ENCODE results near the gene SMIM23. TPM values are rescaled to one million over a fixed set of nuclear protein-coding genes. Genes with fewer than 3 reads are reported as not detected.

SMIM23 gene
- total and polyA plus RNA-seq, 2 donors (not counting 3 experiments of a cell fraction or from before 2014, with no cell fraction given) = not detected

DNA sequence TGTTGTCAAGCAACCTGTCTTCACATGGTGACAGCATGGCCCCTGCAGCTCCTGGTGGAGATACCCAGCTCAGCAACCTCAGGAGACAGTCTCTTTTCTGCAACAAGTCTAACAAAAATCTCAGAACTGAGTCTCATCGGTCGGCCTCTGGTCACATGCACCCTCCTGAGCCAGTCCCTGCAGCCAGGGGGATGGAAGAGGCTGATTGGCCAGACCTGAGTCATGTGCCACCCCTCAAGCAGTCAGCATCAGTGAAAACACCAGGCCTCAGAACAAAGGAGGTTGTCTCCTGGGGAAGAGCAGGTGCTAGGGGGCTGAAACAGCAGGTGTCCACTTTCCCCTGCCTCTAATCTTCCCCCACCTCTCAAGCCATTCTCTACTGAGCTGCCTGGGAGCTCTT lies 54.4 kb downstream of the SMIM23 start:
- intact Hi-C loops (cut with micrococcal nuclease) (no loop called here), dilution Hi-C loops (cut with MboI; ENCODE audit: extremely low pct_ligation_motif_present, low sequenced_read_pairs) (no loop called here)
- Histone ChIP-seq H3K4me3 (replicated peaks in 1 of 3; ENCODE audit: insufficient read depth in 1 of 3, low read depth in 1 of 3, low read length in 3 of 3) (no peak overlapping the region), H3K9me1 (replicated peaks; ENCODE audit: control insufficient read depth, extremely low read depth, insufficient read depth, low read length) (no peaks in the 10 kb centered on the region), H3K79me2 (ENCODE audit: control insufficient read depth, insufficient read depth, low read length) (no peaks in the 10 kb centered on the region), H3K4me2 (ENCODE audit: insufficient read depth, low read length) (no peak overlapping the region), H3K9ac (replicated peaks; ENCODE audit: extremely low read depth, insufficient read depth, low read length) (no peak overlapping the region), H3K27ac (ENCODE audit: insufficient read depth, low read depth, low read length) (no peak overlapping the region), H3K4me1 (ENCODE audit: control insufficient read depth, extremely low read depth, insufficient read depth, low read length) (peaks cover 5% of the 10 kb centered on the region), H3K27me3 (ENCODE audit: control insufficient read depth in 2 of 2, insufficient read depth in 2 of 2, low read length in 2 of 2) (no peaks in the 10 kb centered on the region), H3K9me3 (replicated peaks; ENCODE audit: control insufficient read depth, insufficient read depth, low read length) (no peaks in the 10 kb centered on the region), H2AFZ (ENCODE audit: low read depth, low read length) (no peak overlapping the region), H3K36me3 (ENCODE audit: control insufficient read depth in 2 of 2, extremely low read depth in 1 of 2, insufficient read depth in 2 of 2, low read length in 2 of 2) (no peaks in the 10 kb centered on the region), H4K20me1 (replicated peaks; ENCODE audit: control insufficient read depth, extremely low read depth, insufficient read depth, low read length) (no peaks in the 10 kb centered on the region)
- ChIA-PET CTCF (interaction anchor here (1.0 to 1.1 kb wide), 2 partner anchors 9 to 89 kb away, joined by 3 read pairs; no protein-coding TSS in a partner anchor), POLR2A (no interaction called here)
- no peak for DNase-seq (ENCODE audit: low read depth, low spot score)
- BruUV-seq (replicated peaks) = no TSS peak
- no peak for TF ChIP-seq POLR2AphosphoS5 (IDR thresholded peaks at IDR 0.05; ENCODE audit: insufficient read depth, low read depth, low read length)
- TF ChIP-seq MYC (IDR thresholded peaks at IDR 0.05; ENCODE audit: low read depth, low read length) = no peak
- TF ChIP-seq, protein P1, sequence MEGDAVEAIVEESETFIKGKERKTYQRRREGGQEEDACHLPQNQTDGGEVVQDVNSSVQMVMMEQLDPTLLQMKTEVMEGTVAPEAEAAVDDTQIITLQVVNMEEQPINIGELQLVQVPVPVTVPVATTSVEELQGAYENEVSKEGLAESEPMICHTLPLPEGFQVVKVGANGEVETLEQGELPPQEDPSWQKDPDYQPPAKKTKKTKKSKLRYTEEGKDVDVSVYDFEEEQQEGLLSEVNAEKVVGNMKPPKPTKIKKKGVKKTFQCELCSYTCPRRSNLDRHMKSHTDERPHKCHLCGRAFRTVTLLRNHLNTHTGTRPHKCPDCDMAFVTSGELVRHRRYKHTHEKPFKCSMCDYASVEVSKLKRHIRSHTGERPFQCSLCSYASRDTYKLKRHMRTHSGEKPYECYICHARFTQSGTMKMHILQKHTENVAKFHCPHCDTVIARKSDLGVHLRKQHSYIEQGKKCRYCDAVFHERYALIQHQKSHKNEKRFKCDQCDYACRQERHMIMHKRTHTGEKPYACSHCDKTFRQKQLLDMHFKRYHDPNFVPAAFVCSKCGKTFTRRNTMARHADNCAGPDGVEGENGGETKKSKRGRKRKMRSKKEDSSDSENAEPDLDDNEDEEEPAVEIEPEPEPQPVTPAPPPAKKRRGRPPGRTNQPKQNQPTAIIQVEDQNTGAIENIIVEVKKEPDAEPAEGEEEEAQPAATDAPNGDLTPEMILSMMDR (IDR thresholded peaks at IDR 0.05; ENCODE audit: extremely low read depth in 1 of 2, insufficient read depth in 1 of 2, low read depth in 1 of 2, low read length in 2 of 2) = no peak
- no peak for TF ChIP-seq GATA2 (IDR thresholded peaks at IDR 0.05; ENCODE audit: insufficient read depth, insufficient read length, low read depth, low read length)
- TF ChIP-seq POLR2A (IDR thresholded peaks at IDR 0.05; ENCODE audit: low read depth, low read length) = no peak
- TF ChIP-seq, protein P2, sequence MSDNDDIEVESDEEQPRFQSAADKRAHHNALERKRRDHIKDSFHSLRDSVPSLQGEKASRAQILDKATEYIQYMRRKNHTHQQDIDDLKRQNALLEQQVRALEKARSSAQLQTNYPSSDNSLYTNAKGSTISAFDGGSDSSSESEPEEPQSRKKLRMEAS (IDR thresholded peaks at IDR 0.05; ENCODE audit: insufficient read depth, insufficient read length) = no peak
- no peak for TF ChIP-seq EZH2 (IDR thresholded peaks at IDR 0.05; ENCODE audit: borderline replicate concordance, low read depth, low read length, severe bottlenecking)
- TF ChIP-seq FOS (IDR thresholded peaks at IDR 0.05; ENCODE audit: borderline replicate concordance, insufficient read depth, low read length) = no peak
- TF ChIP-seq JUN (IDR thresholded peaks at IDR 0.05; ENCODE audit: borderline replicate concordance, insufficient read depth, insufficient read length, low read depth) = no peak
- no peak for FAIRE-seq

Other genes starting within 250 kb of the SMIM23 start
- gene FBXW11, start 220.8 kb downstream of the SMIM23 start, total RNA-seq = 42.3 and 44.7 TPM in 2 replicates
- 25.5 and 30.7 TPM in 2 replicates for gene FBXW11, start 220.8 kb downstream of the SMIM23 start, polyA plus RNA-seq